Ovary (tissue), 9 donors: ENCODE results near the gene FAM180B. TPM values are rescaled to one million over a fixed set of nuclear protein-coding genes. Genes with fewer than 3 reads are reported as not detected.

Source experiments
- DNase-seq, 5 donors: peaks; one replicate each; pipeline ENCODE4 v3.0.0-alpha.2; 2019 to 2020
- H3K27ac ChIP-seq, 2 donors: fragments of 200-600 bp; one replicate each; pipeline versions ENCODE4 v1.5.1 to v1.8.0; 2019 to 2022
- H3K27me3 ChIP-seq: fragments of 200-600 bp; one replicate; pipeline ENCODE4 v1.8.0; 2022
- H3K36me3 ChIP-seq: fragments of 200-600 bp; sonication (generic); one replicate; pipeline ENCODE4 v1.5.1; 2019
- H3K4me1 ChIP-seq: one replicate; pipeline ENCODE4 v1.8.1; 2013; ENCODE audit warnings: mild to moderate bottlenecking, moderate library complexity; ENCODE audit not compliant: insufficient read depth
- H3K4me3 ChIP-seq: fragments of 200-600 bp; sonication (generic); one replicate; pipeline ENCODE4 v1.5.1; 2017
- H3K9me3 ChIP-seq, 2 donors: fragments of 200-600 bp in 1 of 2; sonication (generic) in 1 of 2; one replicate each; pipeline versions ENCODE4 v1.5.1 to v1.8.1; 2013 to 2019; ENCODE audit warnings: mild to moderate bottlenecking in 1 of 2, moderate library complexity in 1 of 2
- CTCF ChIP-seq, 3 donors: fragments of 450-650 bp in 2 of 3; fragments of 200-600 bp in 1 of 3; IDR thresholded peaks; one replicate each; pipeline versions ENCODE4 v1.5.1 to v1.8.0; 2016 to 2022; ENCODE audit warnings: antibody characterized with exemption in 3 of 3, mild to moderate bottlenecking in 1 of 3
- EP300 ChIP-seq: sonication (generic); formaldehyde crosslinking; IDR thresholded peaks from one replicate; pipeline ENCODE4 v1.6.1; 2017; ENCODE audit warnings: antibody characterized with exemption
- POLR2A ChIP-seq: fragments of 450-650 bp; IDR thresholded peaks from one replicate; pipeline ENCODE4 v1.6.1; 2017; ENCODE audit warnings: antibody characterized with exemption, mild to moderate bottlenecking, moderate library complexity
- WGBS, 3 donors: extraction: QIAGEN DNeasy Blood & Tissue Kit in 1 of 3; methylation state at CpG; one replicate each; pipeline versions ENCODE4 v1.1.5 to v1.1.7; 2013 to 2017; 5-methylcytosine and 5-hydroxymethylcytosine counted together
- intact Hi-C, 4 donors: fragments of 100-400 bp; cut with DNase I; formaldehyde crosslinking; loops; one replicate each; pipeline versions ENCODE4 v1.11.0 to v1.15.1; 2022 to 2023
- polyA plus RNA-seq, 2 donors: library from polyadenylated mRNA; stranded (reverse); fragments of 200-250 nt in 1 of 2; fragments of 350-450 nt in 1 of 2; fragmentation: Illumina TruSeq in 1 of 2; extraction: RNeasy Lipid Tissue Mini Kit (QIAGEN cat#74804) in 1 of 2; gene quantifications; one replicate each; pipeline ENCODE4 v1.2.3, GENCODE V29; 2013 to 2014
- total RNA-seq, 7 donors: library from RNA; depleted of rRNA in 2 of 7; stranded (reverse); fragments of >200 nt in 2 of 7; fragmentation: NEBNext Ultra II Directional in 3 of 7; extraction: Animal tissue kit (Norgen Biotek cat#: 25700) in 3 of 7; gene quantifications; one replicate each; pipeline versions ENCODE4 v1.1.0 to v1.2.4, GENCODE V29; 2016 to 2023
- donor health status: DM: no; HTN: no; CAD: no; lungs with moderate emphysema.
- donor health status: DM: no; HTN: no; CAD: no.
- donor health status: Bipolar disorder and iron deficiency.
- donor health status: DM: yes; HTN: yes; CAD: no.
- donor health status: DM: no; HTN: no; CAD: no.
- donor health status: DM: yes; HTN: yes; CAD: no.

The FAM180B gene
- total and polyA plus RNA-seq, 9 donors = 0.62 TPM; not detected in 8

- Histone ChIP-seq H3K27ac (peak overlapping the region; percentile 61 to 76), H3K9me3 (no peaks in the 10 kb centered on the region), H3K4me1 (peaks cover 11% of the 10 kb centered on the region), H3K27me3 (no peaks in the 10 kb centered on the region), H3K4me3 (peak overlapping the region; percentile 58), H3K36me3 (no peaks in the 10 kb centered on the region)
- 7 to 28% (median 12%) methylated on average over 29 to 51 of the region's 51 CpGs for WGBS, 3 donors
- DNase-seq = peak; percentile 43 to 74 (median 59)
- TF ChIP-seq POLR2A (no peak), EP300 (no peak), CTCF (IDR thresholded peaks at IDR 0.05) (no peak)
- intact Hi-C loops = no loop called here
Measured at GRCh38 chr11:47589584-47589976, 3.1 kb downstream of the FAM180B start.

- Histone ChIP-seq H3K36me3 (no peaks in the 10 kb centered on the region), H3K9me3 (no peaks in the 10 kb centered on the region), H3K27ac (peak overlapping the region; percentile 61 to 76), H3K4me3 (peak overlapping the region; percentile 58), H3K27me3 (no peaks in the 10 kb centered on the region), H3K4me1 (peaks cover 11% of the 10 kb centered on the region)
- WGBS, 3 donors = 10 to 38% (median 18%) methylated on average over 80 to 122 of the region's 122 CpGs
- intact Hi-C loops = no loop called here
- peak; percentile 64 to 82 (median 74) for DNase-seq
- no peak for TF ChIP-seq CTCF (IDR thresholded peaks at IDR 0.05)
- peak; percentile 56 for TF ChIP-seq POLR2A
Measured at GRCh38 chr11:47589977-47590861, 3.7 kb downstream of the FAM180B start.

- Histone ChIP-seq H3K36me3 (no peaks in the 10 kb centered on the region), H3K27ac (no peak overlapping the region), H3K4me1 (peaks cover 11% of the 10 kb centered on the region), H3K27me3 (no peaks in the 10 kb centered on the region), H3K9me3 (no peaks in the 10 kb centered on the region), H3K4me3 (no peak overlapping the region)
- peak in 1 of 5 donors; percentile 26 for DNase-seq
- intact Hi-C loops = no loop called here
- 66 to 73% (median 73%) methylated on average over 7 of the region's 7 CpGs for WGBS, 3 donors
- TF ChIP-seq EP300 = no peak
- TF ChIP-seq POLR2A = no peak
- no peak for TF ChIP-seq CTCF (IDR thresholded peaks at IDR 0.05)
Measured at GRCh38 chr11:47591764-47592163, 5.3 kb downstream of the FAM180B start.

- no peak overlapping the region for H3K27ac ChIP-seq
- no peaks in the 10 kb centered on the region for H3K9me3 ChIP-seq
- peaks cover 11% of the 10 kb centered on the region for H3K4me1 ChIP-seq
- H3K27me3 ChIP-seq = no peaks in the 10 kb centered on the region
- 65 to 86% (median 78%) methylated on average over 4 of the region's 4 CpGs for WGBS, 3 donors
- no peak for TF ChIP-seq EP300
- no peak for TF ChIP-seq POLR2A
- no peak for TF ChIP-seq CTCF (IDR thresholded peaks at IDR 0.05)
- no peak overlapping the region for H3K4me3 ChIP-seq
- H3K36me3 ChIP-seq = no peaks in the 10 kb centered on the region
- intact Hi-C loops = no loop called here
- peak in 1 of 5 donors; percentile 16 for DNase-seq
Measured at GRCh38 chr11:47592251-47592650, 5.8 kb downstream of the FAM180B start.
